SK-N-SH (cell line): ENCODE measurements around the gene PACSIN1. TPM values are rescaled to one million over a fixed set of nuclear protein-coding genes. Genes with fewer than 3 reads are reported as not detected.

Source experiments
- CTCF ChIA-PET: fragments of 300-600, 350-600 bp; formaldehyde crosslinking; extraction: SDS; loops from one replicate; lab custom pipeline; 2021; lab: Yijun Ruan, JAX
- POLR2A ChIA-PET: fragments of 350-600 bp; sonication (Branson Sonifier 250); formaldehyde crosslinking; extraction: SDS; loops from one replicate; lab custom pipeline; 2020; ENCODE audit warnings: antibody characterized with exemption, inconsistent platforms; lab: Yijun Ruan, JAX
- DNase-seq: peaks from one replicate; pipeline ENCODE4 v3.0.0; 2012
- H2AFZ ChIP-seq: fragments of 200-600 bp; sonication (generic); 2 replicates; pipeline ENCODE4 v1.8.1; 2016; ENCODE audit warnings: antibody characterized with exemption, mild to moderate bottlenecking, low read depth
- H3F3A ChIP-seq: fragments of 200-600 bp; sonication (generic); replicated peaks from 2 replicates; pipeline ENCODE3; 2016; ENCODE audit warnings: antibody characterized with exemption, mild to moderate bottlenecking; ENCODE audit not compliant: insufficient read depth
- H3K27ac ChIP-seq, 2 experiments: fragments of 200-500 bp in 1 of 2; fragments of 200-600 bp in 1 of 2; sonication (Bioruptor generic) in 1 of 2; sonication (generic), shearing (Covaris generic) in 1 of 2; 2 replicates each; pipeline versions ENCODE4 v1.5.1 to v1.6.1; 2014 to 2016; ENCODE audit warnings: low read depth in 2 of 2, inconsistent platforms in 1 of 2, low read length in 1 of 2, mild to moderate bottlenecking in 1 of 2, mixed read lengths in 1 of 2
- H3K27me3 ChIP-seq: fragments of 200-600 bp; sonication (generic), shearing (Covaris generic); 2 replicates; pipeline ENCODE4 v1.6.1; 2016; ENCODE audit warnings: mixed run types; ENCODE audit not compliant: insufficient read depth
- H3K36me3 ChIP-seq, 2 experiments: fragments of 200-500 bp in 1 of 2; fragments of 200-600 bp in 1 of 2; sonication (Bioruptor generic) in 1 of 2; sonication (generic) in 1 of 2; replicated peaks in 1 of 2; 2 replicates each; pipeline versions ENCODE3 to v1.5.1; 2014 to 2016; ENCODE audit warnings: low read length in 1 of 2, mild to moderate bottlenecking in 1 of 2; ENCODE audit not compliant: insufficient read depth in 2 of 2, control insufficient read depth in 1 of 2
- H3K4me1 ChIP-seq, 2 experiments: fragments of 200-500 bp in 1 of 2; fragments of 200-600 bp in 1 of 2; sonication (Bioruptor generic) in 1 of 2; sonication (generic), shearing (Covaris generic) in 1 of 2; 2 replicates each; pipeline versions ENCODE4 v1.5.1 to v1.6.1; 2014 to 2016; ENCODE audit warnings: low read depth in 1 of 2, low read length in 1 of 2, mixed run types in 1 of 2; ENCODE audit not compliant: insufficient read depth in 2 of 2, control insufficient read depth in 1 of 2
- H3K4me2 ChIP-seq: fragments of 200-600 bp; sonication (generic), shearing (Covaris generic); 2 replicates; pipeline ENCODE4 v1.6.1; 2017; ENCODE audit warnings: mixed run types
- H3K4me3 ChIP-seq, 2 experiments: fragments of 200-500 bp in 1 of 2; fragments of 200-600 bp in 1 of 2; sonication (Bioruptor generic) in 1 of 2; sonication (generic), shearing (Covaris generic) in 1 of 2; 2 replicates each; pipeline versions ENCODE4 v1.5.1 to v1.8.1; 2014 to 2016; ENCODE audit warnings: low read depth in 2 of 2, inconsistent platforms in 1 of 2, low read length in 1 of 2, mild to moderate bottlenecking in 1 of 2, mixed read lengths in 1 of 2, moderate library complexity in 1 of 2
- H3K79me2 ChIP-seq: fragments of 200-600 bp; sonication (generic); 2 replicates; pipeline ENCODE4 v1.8.1; 2017; ENCODE audit warnings: mild to moderate bottlenecking; ENCODE audit not compliant: insufficient read depth
- H3K9ac ChIP-seq: fragments of 200-600 bp; sonication (generic); 2 replicates; pipeline ENCODE4 v1.6.1; 2017; ENCODE audit warnings: mixed run types
- H3K9me2 ChIP-seq: fragments of 200-600 bp; sonication (generic); 2 replicates; pipeline ENCODE4 v1.6.1; 2017; ENCODE audit warnings: mixed run types
- H3K9me3 ChIP-seq: fragments of 200-600 bp; sonication (generic); 2 replicates; pipeline ENCODE4 v1.6.1; 2017; ENCODE audit warnings: mixed run types, mild to moderate bottlenecking, moderate library complexity
- H4K20me1 ChIP-seq: fragments of 200-600 bp; sonication (generic); 2 replicates; pipeline ENCODE4 v1.6.1; 2017; ENCODE audit warnings: mild to moderate bottlenecking, mixed run types; ENCODE audit not compliant: insufficient read depth
- ELF1 ChIP-seq: IDR thresholded peaks from 2 replicates; pipeline ENCODE4 v1.4.0; 2012
- EP300 ChIP-seq, 2 experiments: IDR thresholded peaks; 2 replicates each; pipeline versions ENCODE4 v1.4.0 to v1.6.1; 2012; ENCODE audit warnings: borderline replicate concordance in 1 of 2, low read depth in 1 of 2, low read length in 1 of 2
- EZH2phosphoT487 ChIP-seq: fragments of 200-600 bp; sonication (generic); IDR thresholded peaks from 2 replicates; pipeline ENCODE4 v1.6.1; 2017; ENCODE audit warnings: low read depth, mixed run types, mild to moderate bottlenecking, antibody characterized with exemption, moderate library complexity, borderline replicate concordance
- FOSL2 ChIP-seq: IDR thresholded peaks from 2 replicates; pipeline ENCODE4 v1.4.0; 2012; ENCODE audit warnings: low read depth, mild to moderate bottlenecking, moderate library complexity, borderline replicate concordance
- FOXM1 ChIP-seq: IDR thresholded peaks from 2 replicates; pipeline ENCODE4 v1.4.0; 2012; ENCODE audit warnings: low read depth, mild to moderate bottlenecking
- GATA2 ChIP-seq: sonication (generic); formaldehyde crosslinking; IDR thresholded peaks from 2 replicates; pipeline ENCODE4 v1.5.0; 2020; ENCODE audit warnings: mild to moderate bottlenecking, missing genetic modification reagents
- JUND ChIP-seq: IDR thresholded peaks from 2 replicates; pipeline ENCODE4 v1.4.0; 2012
- MEF2A ChIP-seq: IDR thresholded peaks from 2 replicates; pipeline ENCODE4 v1.4.0; 2012; ENCODE audit warnings: low read depth, borderline replicate concordance
- MXI1 ChIP-seq: IDR thresholded peaks from 2 replicates; pipeline ENCODE4 v1.6.1; 2012; ENCODE audit warnings: mild to moderate bottlenecking, low read depth, low read length, improper control_type of control experiment
- NFIC ChIP-seq: IDR thresholded peaks from 2 replicates; pipeline ENCODE4 v1.4.0; 2012; ENCODE audit warnings: borderline replicate concordance
- POLR2AphosphoS5 ChIP-seq: IDR thresholded peaks from 2 replicates; pipeline ENCODE4 v1.6.1; 2012; ENCODE audit warnings: low read depth, low read length
- RCOR1 ChIP-seq: fragments of 150-350 bp; IDR thresholded peaks from 2 replicates; pipeline ENCODE4 v1.6.1; 2017; ENCODE audit warnings: antibody characterized with exemption, low read length
- SIN3A ChIP-seq: IDR thresholded peaks from 2 replicates; pipeline ENCODE4 v1.6.1; 2012; ENCODE audit warnings: low read depth, mild to moderate bottlenecking, low read length, moderate library complexity, borderline replicate concordance
- TAF1 ChIP-seq: IDR thresholded peaks from 2 replicates; pipeline ENCODE4 v1.6.1; 2012; ENCODE audit warnings: low read depth, mild to moderate bottlenecking, low read length, moderate library complexity, borderline replicate concordance
- YY1 ChIP-seq: IDR thresholded peaks from 2 replicates; pipeline ENCODE4 v1.4.0; 2012; ENCODE audit warnings: low read depth, mild to moderate bottlenecking
- WGBS: methylation state at CpG from one replicate; pipeline ENCODE4 v1.1.6; 2017; ENCODE audit warnings: low lambda C conversion rate; 5-methylcytosine and 5-hydroxymethylcytosine counted together
- polyA plus RNA-seq, 3 experiments: library from polyadenylated mRNA; depleted of rRNA; stranded (reverse); fragments of >200 nt; gene quantifications; 2 replicates each; pipeline ENCODE4 v1.2.3, GENCODE V29; 2012
- TF ChIP-seq, protein P1 (sequence below): IDR thresholded peaks from 2 replicates; pipeline ENCODE4 v1.6.1; 2012; ENCODE audit warnings: mild to moderate bottlenecking, low read depth, low read length, moderate library complexity
- TF ChIP-seq, protein P2 (sequence below): IDR thresholded peaks from 2 replicates; pipeline ENCODE4 v1.4.0; 2012; ENCODE audit warnings: low read depth
- TF ChIP-seq, protein P3 (sequence below): IDR thresholded peaks from 2 replicates; pipeline ENCODE4 v1.4.0; 2012; ENCODE audit warnings: low read depth, borderline replicate concordance
- TF ChIP-seq, protein P4 (sequence below): IDR thresholded peaks from 2 replicates; pipeline ENCODE4; 2012
- TF ChIP-seq, protein P5 (sequence below): fragments of 200-600 bp; sonication (generic); IDR thresholded peaks from 2 replicates; pipeline ENCODE4 v1.6.1; 2017; ENCODE audit warnings: antibody characterized with exemption, mild to moderate bottlenecking, moderate library complexity

PACSIN1 gene
- polyA plus RNA-seq, 1 of the 3 experiments (the other 2 are of a cell fraction) = 0.05 TPM

DNA sequence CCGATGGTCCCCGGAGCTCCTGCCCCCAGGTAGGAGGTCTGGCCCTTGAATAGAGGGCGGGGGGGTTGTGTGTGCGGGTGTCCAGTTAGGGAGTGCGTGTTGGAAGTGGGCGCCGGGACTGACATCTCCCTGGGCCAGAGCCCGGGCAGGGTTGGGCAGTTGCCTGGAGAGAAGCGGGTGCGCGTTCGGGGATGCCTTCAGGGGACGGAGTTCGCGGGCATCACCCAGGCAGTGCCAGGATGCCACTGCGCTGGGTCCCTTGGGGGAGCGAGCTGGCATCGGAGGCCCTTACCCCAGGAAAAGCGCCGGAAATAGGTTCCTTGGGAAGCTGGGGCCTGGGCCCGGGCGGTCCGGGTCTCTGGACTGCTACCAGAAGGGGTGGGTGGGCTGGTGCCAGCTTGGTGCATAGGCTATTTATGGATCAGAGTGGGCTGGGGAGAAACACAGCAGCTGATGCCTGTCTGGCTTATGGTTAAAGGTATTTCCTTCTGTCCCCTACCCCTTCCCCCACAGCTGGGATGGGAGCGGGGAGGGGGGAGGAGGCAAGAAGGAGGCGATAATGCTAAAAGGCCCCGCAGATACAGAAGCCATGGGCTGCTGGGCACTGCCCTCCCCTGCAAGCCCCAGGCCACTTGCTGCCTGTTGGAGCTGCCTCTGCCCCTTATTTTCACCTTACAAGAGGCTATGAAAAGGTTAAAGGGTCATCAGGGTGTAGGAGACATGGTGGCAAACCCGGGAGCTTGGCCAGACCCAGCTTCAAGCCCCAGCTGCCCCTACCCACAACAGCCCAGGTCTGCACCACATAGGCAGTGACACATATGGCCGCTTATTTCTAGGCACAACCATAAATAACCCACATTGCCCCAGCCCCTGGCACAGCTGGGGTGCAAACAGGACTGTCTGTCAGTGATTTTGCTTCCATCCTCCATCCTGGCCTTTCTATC, 638 bp downstream of the PACSIN1 start:
- no peaks in the 10 kb centered on the region for H4K20me1 ChIP-seq
- H3K4me1 ChIP-seq = peaks cover 0 to 8% of the 10 kb centered on the region in 2 experiments; a peak in 1 of 4 replicates
- CTCF ChIA-PET = interaction anchor here (1.0 to 6.1 kb wide), 4 partner anchors 9 to 143 kb away, joined by 3 to 28 read pairs (median 4); no protein-coding TSS in a partner anchor
- 0 out of 2 replicates have a peak overlapping the region, but pooled peaks have one; percentile 29 for H2AFZ ChIP-seq
- WGBS = 81% methylated on average over 15 of the region's 28 CpGs
- H3K79me2 ChIP-seq = no peaks in the 10 kb centered on the region
- peak overlapping the region; percentile 50 for H3K4me2 ChIP-seq
- no peaks in the 10 kb centered on the region; the same call in 1 of the 2 replicates for H3K27me3 ChIP-seq
- no peak overlapping the region for H3K9ac ChIP-seq
- no peaks in the 10 kb centered on the region for H3K9me2 ChIP-seq
- no peaks in the 10 kb centered on the region for H3F3A ChIP-seq
- peak overlapping the region in 1 of 2 experiments; percentile 47; a peak in 3 of 4 replicates for H3K4me3 ChIP-seq
- no peak overlapping the region for H3K27ac ChIP-seq
- H3K9me3 ChIP-seq = no peaks in the 10 kb centered on the region
- no peak for TF ChIP-seq SIN3A
- TF ChIP-seq FOXM1 = no peak
- no peak for TF ChIP-seq FOSL2
- no peak for TF ChIP-seq TAF1
- no peak for TF ChIP-seq YY1
- TF ChIP-seq, protein P1, sequence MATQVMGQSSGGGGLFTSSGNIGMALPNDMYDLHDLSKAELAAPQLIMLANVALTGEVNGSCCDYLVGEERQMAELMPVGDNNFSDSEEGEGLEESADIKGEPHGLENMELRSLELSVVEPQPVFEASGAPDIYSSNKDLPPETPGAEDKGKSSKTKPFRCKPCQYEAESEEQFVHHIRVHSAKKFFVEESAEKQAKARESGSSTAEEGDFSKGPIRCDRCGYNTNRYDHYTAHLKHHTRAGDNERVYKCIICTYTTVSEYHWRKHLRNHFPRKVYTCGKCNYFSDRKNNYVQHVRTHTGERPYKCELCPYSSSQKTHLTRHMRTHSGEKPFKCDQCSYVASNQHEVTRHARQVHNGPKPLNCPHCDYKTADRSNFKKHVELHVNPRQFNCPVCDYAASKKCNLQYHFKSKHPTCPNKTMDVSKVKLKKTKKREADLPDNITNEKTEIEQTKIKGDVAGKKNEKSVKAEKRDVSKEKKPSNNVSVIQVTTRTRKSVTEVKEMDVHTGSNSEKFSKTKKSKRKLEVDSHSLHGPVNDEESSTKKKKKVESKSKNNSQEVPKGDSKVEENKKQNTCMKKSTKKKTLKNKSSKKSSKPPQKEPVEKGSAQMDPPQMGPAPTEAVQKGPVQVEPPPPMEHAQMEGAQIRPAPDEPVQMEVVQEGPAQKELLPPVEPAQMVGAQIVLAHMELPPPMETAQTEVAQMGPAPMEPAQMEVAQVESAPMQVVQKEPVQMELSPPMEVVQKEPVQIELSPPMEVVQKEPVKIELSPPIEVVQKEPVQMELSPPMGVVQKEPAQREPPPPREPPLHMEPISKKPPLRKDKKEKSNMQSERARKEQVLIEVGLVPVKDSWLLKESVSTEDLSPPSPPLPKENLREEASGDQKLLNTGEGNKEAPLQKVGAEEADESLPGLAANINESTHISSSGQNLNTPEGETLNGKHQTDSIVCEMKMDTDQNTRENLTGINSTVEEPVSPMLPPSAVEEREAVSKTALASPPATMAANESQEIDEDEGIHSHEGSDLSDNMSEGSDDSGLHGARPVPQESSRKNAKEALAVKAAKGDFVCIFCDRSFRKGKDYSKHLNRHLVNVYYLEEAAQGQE = no peak
- TF ChIP-seq ELF1 = no peak
- TF ChIP-seq GATA2 (CRISPR knock-in tag) = no peak
- TF ChIP-seq JUND = no peak
- TF ChIP-seq, protein P2, sequence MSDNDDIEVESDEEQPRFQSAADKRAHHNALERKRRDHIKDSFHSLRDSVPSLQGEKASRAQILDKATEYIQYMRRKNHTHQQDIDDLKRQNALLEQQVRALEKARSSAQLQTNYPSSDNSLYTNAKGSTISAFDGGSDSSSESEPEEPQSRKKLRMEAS = no peak
- no peak for TF ChIP-seq RCOR1
- TF ChIP-seq MXI1 = no peak
- TF ChIP-seq, protein P3, sequence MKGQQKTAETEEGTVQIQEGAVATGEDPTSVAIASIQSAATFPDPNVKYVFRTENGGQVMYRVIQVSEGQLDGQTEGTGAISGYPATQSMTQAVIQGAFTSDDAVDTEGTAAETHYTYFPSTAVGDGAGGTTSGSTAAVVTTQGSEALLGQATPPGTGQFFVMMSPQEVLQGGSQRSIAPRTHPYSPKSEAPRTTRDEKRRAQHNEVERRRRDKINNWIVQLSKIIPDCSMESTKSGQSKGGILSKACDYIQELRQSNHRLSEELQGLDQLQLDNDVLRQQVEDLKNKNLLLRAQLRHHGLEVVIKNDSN = no peak
- no peak for TF ChIP-seq POLR2AphosphoS5
- TF ChIP-seq EZH2phosphoT487 = no peak
- TF ChIP-seq, protein P4, sequence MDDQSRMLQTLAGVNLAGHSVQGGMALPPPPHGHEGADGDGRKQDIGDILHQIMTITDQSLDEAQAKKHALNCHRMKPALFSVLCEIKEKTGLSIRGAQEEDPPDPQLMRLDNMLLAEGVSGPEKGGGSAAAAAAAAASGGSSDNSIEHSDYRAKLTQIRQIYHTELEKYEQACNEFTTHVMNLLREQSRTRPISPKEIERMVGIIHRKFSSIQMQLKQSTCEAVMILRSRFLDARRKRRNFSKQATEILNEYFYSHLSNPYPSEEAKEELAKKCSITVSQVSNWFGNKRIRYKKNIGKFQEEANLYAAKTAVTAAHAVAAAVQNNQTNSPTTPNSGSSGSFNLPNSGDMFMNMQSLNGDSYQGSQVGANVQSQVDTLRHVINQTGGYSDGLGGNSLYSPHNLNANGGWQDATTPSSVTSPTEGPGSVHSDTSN = no peak
- TF ChIP-seq MEF2A = no peak
- TF ChIP-seq NFIC = no peak
- no peak for TF ChIP-seq EP300 (IDR thresholded peaks at IDR 0.05; ENCODE audit: borderline replicate concordance in 1 of 2, low read depth in 1 of 2, low read length in 1 of 2)
- TF ChIP-seq, protein P5, sequence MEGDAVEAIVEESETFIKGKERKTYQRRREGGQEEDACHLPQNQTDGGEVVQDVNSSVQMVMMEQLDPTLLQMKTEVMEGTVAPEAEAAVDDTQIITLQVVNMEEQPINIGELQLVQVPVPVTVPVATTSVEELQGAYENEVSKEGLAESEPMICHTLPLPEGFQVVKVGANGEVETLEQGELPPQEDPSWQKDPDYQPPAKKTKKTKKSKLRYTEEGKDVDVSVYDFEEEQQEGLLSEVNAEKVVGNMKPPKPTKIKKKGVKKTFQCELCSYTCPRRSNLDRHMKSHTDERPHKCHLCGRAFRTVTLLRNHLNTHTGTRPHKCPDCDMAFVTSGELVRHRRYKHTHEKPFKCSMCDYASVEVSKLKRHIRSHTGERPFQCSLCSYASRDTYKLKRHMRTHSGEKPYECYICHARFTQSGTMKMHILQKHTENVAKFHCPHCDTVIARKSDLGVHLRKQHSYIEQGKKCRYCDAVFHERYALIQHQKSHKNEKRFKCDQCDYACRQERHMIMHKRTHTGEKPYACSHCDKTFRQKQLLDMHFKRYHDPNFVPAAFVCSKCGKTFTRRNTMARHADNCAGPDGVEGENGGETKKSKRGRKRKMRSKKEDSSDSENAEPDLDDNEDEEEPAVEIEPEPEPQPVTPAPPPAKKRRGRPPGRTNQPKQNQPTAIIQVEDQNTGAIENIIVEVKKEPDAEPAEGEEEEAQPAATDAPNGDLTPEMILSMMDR = no peak
- POLR2A ChIA-PET = interaction anchor here (0.8 kb wide), 1 partner anchor 70 kb away, joined by 3 read pairs; no protein-coding TSS in a partner anchor
- H3K36me3 ChIP-seq = no peaks in the 10 kb centered on the region
- no peak for DNase-seq
